ENCODE results near the gene KLC1.

KLC1 gene

GRCh38 chr14:103745424-103745823 lies 116.4 kb downstream of the KLC1 start:
- H3K4me3 ChIP-seq (ENCODE audit: low read depth, low read length): no peak overlapping the region
- no peak for TF ChIP-seq CTCF (IDR thresholded peaks at IDR 0.05; ENCODE audit: low read depth, low read length)
- no peak for DNase-seq (ENCODE audit: low read depth, low spot score)
- in situ Hi-C loops (cut with HindIII; ENCODE audit: low sequenced_read_pairs): no loop called here

- peak; percentile 53 for DNase-seq (ENCODE audit: low read depth, low spot score)
- H3K4me3 ChIP-seq (ENCODE audit: low read depth, low read length): no peak overlapping the region
- in situ Hi-C loops (cut with HindIII; ENCODE audit: low sequenced_read_pairs): no loop called here
- TF ChIP-seq CTCF (IDR thresholded peaks at IDR 0.05; ENCODE audit: low read depth, low read length): no peak
These were observed 117.7 kb downstream of the KLC1 start for GRCh38 chr14:103746701-103747100.

- DNase-seq (ENCODE audit: low read depth, low spot score): no peak
- in situ Hi-C loops (cut with HindIII; ENCODE audit: low sequenced_read_pairs): no loop called here
- no peak for TF ChIP-seq CTCF (IDR thresholded peaks at IDR 0.05; ENCODE audit: low read depth, low read length)
- H3K4me3 ChIP-seq (ENCODE audit: low read depth, low read length): no peak overlapping the region
These were observed 119.5 kb downstream of the KLC1 start for GRCh38 chr14:103748534-103748857.

- H3K4me3 ChIP-seq (ENCODE audit: low read depth, low read length): no peak overlapping the region
- no peak for DNase-seq (ENCODE audit: low read depth, low spot score)
- TF ChIP-seq CTCF (IDR thresholded peaks at IDR 0.05; ENCODE audit: low read depth, low read length): no peak
- in situ Hi-C loops (cut with HindIII; ENCODE audit: low sequenced_read_pairs): no loop called here
These were observed 120.4 kb downstream of the KLC1 start for GRCh38 chr14:103749452-103749851.

- H3K4me3 ChIP-seq (ENCODE audit: low read depth, low read length): no peak overlapping the region
- peak; percentile 9 for TF ChIP-seq CTCF (IDR thresholded peaks at IDR 0.05; ENCODE audit: low read depth, low read length)
- no peak for DNase-seq (ENCODE audit: low read depth, low spot score)
- in situ Hi-C loops (cut with HindIII; ENCODE audit: low sequenced_read_pairs): no loop called here
These were observed 120.8 kb downstream of the KLC1 start for GRCh38 chr14:103749860-103750259.

Measured in astrocyte of the spinal cord (primary cell).